Stimulated activated CD8-positive, alpha-beta memory T cell treated with anti-CD3 and anti-CD28 coated beads, Interleukin-7, amount 100 ng/mL, for 24 hours (primary cell): ENCODE results near the gene AKIRIN2.
"Not testable (repeated sequence)": the region's sequence is repeated elsewhere in the genome, so short reads cannot be mapped to it uniquely, and the experiment has no call there.

Experiments
- DNase-seq: peaks from one replicate; pipeline ENCODE4 v3.0.0-alpha.2; 2020; ENCODE audit warnings: low read depth

The AKIRIN2 gene

DNA sequence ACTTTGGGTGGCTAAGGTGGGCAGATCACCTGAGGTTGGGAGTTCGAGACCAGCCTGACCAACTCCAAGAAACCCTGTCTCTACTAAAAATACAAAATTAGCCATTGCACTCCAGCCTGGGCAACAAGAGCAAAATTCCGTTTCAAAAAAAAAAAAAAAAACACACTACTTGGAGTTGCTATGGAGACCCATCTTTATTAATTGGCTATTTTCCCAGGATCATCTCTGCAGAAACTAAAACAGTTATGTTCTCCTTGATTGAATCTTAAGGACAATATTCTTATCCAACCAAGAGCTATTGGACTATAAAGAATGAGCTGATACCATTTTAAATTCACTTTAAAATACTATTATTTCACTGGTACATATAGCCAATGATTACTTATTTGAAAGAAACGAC, 14.7 kb downstream of the AKIRIN2 start:
- no peak for DNase-seq

DNA sequence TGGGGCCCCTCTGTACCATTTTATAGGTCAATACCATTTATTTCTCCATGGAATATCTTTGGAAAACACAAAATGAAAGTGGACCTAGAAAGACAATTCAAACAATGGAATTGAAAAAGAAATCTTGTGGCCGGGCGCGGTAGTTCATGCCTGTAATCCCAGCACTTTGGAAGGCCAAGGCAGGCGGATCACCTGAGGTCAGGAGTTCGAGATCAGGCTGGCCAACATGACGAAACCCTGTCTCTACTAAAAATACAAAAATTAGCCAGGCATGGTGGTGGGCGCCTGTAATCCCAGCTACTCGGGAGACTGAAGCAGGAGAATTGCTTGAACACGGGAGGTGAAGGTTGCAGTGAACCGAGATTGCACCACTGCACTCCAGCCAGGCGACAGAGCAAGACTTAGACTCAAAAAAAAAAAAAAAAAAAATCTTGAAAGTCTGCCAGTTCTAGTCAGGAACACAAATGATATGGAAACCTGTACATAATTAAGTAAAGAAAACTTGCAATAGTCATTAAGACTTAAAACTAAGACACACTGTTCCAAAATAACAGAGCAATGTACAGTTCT, 15.3 kb downstream of the AKIRIN2 start:
- DNase-seq: not testable (repeated sequence)

DNA sequence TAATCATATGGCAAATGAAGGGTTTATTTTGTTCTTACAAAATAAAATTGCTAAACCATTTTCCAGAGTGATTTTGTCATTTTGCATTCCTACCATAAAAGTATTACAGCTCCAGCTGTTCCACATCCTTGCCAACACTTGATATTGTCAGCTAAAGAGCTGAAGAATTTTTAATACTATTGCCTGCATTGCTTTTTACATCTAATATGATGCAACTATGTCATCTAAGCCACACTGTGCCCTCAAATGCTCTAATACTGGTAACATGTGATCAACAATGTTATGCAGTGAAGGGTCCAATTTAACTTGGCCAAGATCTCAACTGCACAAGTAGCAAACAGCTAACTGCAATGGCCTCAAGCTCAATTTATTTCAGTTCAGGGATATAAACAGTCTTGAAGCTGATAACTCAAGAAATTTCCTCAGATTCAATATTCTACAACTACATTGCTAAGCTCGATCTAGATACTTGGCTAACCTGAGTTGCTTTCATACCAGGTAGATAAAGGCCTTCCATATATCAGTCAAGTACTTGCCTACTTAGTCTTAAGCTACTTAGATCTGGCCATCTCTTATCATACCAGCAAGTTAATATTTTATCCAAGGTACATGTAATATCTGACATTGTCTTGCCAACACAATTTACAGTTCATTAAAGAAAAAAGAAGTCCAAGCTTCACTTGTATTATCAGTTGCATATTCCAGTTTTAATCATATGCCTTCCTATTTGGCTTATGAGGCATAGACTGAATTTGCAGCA, 17.0 kb downstream of the AKIRIN2 start:
- no peak for DNase-seq

DNA sequence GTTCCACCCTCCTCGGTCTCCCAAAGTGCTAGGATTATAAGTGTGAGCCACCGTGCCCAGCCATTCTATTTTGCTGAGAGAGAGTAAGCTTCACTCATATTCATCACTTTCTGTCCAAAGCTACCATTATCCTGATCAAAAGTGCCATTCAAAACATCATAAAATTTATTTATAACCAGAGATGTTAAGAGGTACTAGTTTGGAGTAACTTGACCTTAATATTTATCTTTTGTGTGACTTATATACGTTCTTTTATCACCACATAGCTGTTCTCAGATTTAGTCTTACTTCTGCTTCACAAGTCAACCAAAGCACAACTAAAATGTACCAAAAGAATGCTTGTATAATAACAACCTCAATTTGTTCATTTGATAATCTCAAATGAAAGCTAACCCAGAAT, 18.1 kb downstream of the AKIRIN2 start:
- DNase-seq: no peak

DNA sequence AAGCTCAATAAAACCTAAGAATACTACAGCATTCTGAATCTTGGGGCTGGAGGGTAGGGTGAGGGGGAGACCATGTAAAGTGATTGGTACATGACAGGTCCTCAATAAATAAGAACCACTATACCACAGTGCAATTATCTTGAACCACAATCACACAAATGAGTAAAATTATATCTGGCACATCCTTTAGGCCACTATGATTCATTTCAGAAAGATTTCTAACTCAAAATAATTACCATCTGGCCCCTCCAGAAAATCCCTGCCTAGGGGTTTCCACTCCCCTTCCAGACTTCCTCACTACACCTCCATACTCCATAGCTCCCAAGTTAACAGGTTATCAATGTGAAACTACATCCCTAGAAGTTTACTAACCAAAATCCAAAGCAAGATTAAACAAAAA, 19.7 kb downstream of the AKIRIN2 start:
- DNase-seq: no peak

DNA sequence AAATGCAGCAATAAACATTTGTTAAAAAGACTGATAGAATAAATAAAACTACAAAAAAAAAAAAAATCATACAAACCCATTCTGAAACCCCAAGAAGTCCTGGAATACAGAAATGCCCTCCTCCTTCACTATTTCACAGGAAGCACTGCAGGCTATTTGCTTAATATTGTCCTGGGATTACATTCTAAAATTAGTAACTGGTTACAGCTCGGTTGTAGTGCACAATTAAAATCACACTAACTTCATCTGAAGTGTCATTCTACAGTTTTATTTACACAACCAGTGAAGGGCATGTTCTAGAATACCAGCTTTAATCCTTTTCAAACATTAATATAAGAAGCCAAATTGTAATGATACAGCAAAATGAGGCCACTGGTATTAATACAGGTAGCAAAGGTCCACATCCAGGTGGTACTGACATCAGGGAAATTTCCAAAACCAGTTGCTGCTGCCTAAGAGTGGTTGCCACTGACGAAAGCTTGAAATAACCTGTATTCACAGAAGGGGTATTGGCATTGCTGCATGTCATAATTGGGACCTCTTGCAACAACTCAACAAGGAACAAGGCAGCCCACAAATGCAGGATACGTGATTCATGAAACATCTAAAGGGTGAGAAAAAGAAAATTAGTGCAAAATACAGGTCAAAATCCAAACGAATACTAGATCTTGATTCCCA, 26.9 kb downstream of the AKIRIN2 start:
- no peak for DNase-seq

DNA sequence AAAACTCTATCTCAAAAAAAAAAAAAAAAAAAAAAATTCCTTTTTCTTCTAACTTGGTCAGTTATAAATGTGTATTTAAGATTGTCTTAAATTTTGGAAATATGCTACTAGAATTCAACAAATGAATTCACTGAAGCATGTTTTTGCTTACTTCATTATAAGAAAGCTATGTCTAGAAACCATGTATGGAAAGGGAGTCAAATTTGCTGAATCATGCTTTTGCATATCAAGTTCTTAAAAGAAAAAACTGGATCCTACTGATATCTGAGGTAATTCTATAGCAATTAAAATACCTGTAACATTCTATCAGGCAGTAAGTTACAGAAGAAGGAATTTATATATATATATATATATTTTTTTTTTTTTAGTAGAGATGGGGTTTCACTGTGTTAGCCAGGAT, 27.7 kb downstream of the AKIRIN2 start:
- DNase-seq: no peak

DNA sequence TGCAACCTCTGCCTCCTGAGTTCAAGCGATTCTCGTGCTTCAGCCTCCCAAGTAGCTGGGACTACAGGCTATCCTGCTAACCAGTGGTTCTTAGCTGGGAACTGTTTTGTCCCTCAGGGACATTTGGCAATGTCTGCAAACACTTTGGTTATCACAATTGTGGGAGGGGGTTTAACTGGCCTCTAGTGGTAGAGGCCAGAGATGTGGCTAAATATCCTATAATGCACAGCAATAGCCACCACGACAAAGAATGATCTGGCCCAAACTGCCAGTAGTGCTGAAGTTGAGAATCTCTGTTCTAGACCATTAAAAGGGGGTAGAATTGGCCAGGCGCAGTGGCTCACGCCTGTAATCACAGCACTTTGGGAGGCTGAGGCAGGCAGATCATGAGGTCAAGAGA, 28.8 kb downstream of the AKIRIN2 start:
- no peak for DNase-seq

DNA sequence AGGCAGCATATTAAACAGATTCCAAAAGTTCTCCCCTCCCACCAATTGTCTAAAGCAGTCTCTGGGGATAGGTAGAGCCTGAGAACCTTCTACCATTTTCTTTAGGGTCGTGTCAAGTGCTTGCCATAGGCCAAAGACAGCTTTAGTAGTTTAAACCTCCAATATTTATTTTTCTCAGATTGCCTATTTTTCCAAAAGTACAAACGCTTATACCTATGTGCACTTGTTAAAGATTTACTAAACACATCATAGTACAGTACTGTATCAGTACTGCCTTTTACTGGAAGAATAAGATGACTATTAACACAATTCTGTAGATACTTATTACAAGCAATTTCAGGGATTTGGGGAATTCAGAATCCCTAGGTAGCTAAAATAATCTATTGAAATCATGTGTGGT, 29.4 kb downstream of the AKIRIN2 start:
- no peak for DNase-seq

DNA sequence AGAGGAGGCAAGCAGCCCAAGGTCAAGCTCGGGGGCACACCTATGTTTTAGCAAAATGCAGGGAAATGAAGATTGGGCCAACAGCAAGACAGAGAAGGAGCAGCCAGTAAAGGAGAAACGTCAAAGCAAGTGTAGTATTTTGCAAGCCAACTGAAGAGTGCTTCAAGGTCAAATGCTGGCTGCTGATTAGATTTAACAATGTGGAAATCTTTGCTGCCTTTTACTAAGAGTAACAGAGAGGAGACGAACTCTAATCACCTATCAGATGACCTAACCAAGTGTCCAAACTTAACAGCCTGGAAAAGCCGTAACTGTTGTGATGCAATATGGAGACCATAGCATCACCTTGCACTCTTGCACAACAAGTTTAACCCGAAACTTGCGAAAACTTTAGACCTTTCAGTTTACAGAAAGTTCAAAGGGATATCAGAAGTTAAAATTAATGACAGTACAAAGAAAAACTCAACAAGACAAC, 30.4 kb downstream of the AKIRIN2 start:
- DNase-seq: no peak

DNA sequence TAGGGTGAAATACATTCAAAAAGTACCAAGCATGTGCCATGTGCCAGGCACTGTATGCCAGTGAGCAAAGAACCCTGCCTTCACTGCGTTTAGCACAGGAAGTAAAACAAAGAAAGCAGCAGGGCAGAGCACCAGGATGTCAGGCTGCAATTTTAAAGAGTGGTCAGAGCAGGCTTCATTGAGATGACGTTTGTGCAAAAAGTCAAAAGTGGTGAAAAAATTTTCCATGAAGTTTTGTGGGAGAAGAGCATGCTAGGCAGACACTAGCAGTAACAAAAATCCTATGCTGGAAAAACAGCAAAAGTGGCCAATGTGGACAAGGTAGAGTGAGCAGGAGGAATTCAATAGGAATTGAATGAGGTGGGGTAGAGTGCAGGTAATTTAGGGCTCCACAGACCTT, 31.3 kb downstream of the AKIRIN2 start:
- DNase-seq: no peak

DNA sequence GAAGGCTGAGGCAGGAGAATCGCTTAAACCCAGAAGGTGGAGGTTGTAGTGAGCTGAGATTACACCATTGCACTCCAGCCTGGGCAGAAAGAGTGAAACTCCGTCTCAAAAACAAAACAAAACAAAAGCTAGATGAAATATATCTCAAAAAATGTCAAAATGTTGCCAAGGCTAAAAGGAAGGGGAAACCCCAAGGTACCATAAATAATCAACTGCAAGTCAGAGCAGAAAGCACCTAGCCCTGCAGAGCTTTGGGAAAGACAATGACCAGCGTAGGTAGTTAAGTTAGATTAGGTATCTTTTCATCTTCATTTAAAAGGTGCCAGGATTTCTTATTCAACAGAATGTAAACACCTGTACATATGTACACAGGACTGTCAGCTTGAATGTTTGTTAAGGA, 33.0 kb downstream of the AKIRIN2 start:
- no peak for DNase-seq

DNA sequence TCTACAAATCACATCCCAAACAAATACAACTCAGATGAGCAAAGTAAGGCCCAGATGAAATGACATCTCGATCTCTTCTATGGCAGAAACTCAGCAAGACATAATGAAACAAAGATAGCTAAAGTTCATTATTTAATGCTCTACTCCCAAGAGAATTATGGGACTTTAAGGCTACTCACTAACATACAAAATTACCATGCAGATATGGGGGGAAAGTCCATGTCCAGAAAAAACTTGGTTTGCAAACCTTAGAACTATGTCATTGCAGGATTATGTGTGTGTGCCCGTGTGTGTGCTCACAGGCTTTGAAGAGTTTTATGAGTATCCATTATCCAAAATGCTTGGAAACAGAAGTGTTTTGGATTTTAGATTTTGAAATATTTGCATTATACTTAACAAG, 34.0 kb downstream of the AKIRIN2 start:
- no peak for DNase-seq

DNA sequence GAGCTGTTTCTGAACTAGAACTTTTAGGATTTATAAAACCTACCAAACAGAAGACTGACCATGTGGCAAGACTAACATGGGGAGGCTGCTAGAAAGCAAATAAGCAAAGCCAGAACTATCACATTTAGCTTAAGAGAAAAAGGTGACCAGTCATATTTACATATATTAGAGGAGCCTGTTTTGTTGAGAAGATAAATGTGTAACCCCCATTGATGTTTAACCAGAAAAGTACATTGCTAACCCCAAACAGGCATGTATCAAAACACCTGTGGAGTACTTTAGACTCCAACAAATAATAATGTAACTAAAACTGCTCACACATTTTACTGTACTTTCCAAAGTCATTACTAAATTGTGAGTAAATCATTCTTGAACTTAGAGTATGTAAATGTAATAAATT, 35.0 kb downstream of the AKIRIN2 start:
- DNase-seq: no peak

DNA sequence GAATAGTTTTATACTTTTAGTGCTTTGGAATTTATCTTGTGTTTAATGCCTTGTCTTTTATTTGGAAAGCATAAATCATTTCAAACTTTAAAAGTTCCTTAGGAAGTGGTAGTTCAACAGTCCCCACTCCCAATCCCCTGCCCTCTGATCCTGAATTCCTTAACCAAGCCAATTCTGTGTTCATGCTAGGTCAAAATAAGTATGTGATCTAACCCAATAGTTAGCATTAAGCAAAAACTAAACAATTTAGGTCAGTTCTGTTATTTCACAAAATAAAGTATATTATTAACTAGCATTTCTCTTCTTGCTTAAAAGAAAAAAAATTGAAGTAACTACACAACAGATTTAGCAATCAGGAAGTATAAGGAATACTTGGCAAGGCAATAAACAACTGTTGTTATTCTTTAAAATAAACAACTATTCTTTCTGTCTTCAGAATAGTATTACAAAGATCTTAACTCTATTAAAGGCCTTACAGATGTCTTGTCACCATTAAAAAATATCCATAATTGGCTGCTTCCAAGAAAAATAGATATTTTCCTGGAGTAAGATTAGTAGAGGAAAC, 37.0 kb downstream of the AKIRIN2 start:
- no peak for DNase-seq

DNA sequence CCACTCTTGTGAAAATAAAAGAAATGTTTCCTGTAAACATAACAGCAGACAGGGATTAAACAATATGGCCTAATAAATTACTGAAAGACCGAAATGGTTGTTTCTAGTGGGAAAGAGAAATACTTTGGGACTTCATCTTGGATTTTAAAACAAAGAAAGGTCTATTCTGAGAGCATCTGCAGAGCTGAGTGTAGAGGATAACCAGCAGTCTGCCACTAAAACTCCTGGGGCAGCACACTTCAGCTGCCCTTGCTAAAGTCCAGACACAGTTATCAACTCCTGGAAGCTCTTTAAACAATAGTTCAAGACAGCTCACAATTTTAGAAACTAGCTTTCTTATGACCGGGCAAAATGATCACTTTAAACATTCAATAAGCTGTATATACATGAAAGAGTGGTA, 38.6 kb downstream of the AKIRIN2 start:
- no peak for DNase-seq

DNA sequence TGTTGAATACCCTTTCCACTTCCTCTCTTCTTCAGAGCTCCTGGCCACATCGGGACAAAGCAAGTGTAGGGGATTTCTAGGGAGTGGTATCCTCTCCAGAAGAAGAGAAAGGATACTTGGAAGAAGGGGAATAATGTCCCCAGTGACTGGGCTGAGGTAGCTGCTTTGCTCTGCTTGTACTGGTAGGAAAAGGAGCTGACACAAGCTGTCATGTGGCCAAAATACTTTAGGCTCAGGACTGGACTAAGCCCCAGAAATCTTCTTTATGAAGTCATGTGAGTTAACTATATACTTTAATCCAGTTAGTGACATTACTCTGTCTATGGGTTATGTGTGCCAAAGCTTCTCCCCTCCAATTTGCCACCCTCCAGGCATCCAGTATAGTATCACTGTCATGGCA, 40.5 kb downstream of the AKIRIN2 start:
- no peak for DNase-seq

DNA sequence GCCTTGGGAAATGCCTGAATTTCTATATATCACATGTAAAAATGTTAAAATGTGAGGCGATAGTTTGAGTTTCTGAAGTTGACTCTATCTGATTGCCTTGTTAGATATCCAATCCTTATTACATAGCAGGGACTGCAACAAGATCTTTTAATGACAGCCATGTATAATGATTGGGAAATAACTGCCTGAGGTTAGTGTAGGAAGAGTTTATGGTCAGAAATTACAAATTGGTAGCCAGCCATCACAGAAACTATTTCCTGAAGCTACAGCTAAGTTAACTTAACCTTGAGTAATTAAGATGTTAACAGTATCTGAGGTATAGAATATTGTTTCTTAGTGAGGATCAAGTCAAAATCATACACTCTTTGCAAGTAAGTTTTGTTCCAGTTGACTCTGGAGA, 41.0 kb downstream of the AKIRIN2 start:
- DNase-seq: no peak

DNA sequence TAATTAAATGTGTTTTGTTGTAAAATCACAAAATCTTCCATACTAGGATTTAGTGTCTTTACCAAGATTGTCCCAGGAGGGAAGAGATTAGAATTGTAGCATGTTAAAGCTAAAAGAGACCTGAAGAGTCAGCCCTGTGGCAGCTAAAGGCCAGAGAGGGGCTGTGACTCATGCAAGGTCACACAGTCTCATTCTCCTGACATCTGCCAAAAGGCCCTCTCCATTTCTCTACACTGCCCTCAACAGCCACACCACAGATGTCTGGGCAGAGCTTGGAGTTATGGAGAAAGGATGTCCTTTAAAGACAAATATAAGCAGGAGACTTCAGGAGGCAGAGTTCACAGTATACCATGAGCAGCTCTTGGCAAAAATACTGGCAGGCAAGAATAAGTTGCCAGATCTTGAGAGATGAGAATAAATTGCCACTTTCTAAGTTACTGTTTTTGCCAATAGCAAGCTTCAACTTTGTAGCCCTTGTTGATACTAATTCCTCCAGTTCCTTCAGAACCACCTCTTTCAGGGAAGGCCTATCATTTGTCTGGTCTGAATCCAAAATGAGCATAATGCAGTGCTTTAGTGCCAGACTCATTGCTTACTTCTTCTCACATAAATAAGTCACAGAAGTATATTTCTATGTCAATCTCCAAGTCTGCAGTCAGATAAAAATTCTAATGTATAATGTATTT, 41.7 kb downstream of the AKIRIN2 start:
- DNase-seq: no peak

DNA sequence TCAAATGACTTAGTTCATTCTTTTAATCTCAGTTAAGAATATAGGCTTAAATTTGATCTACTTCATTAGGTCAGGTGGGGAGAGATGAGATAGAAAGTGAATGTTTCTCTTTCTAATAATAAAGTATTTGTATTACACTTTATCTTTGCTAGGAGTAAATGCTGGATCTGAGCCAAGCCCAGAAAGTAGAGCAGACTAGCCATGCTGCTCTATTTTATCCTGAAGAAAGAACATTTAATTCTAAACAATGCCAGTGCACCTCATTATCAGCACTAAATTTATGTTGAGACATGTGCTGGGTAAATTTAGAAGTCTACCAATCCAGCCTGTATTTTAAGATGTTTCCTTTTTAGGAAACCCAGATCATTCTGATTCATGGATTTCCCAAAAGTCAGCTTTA, 43.5 kb downstream of the AKIRIN2 start:
- no peak for DNase-seq

DNA sequence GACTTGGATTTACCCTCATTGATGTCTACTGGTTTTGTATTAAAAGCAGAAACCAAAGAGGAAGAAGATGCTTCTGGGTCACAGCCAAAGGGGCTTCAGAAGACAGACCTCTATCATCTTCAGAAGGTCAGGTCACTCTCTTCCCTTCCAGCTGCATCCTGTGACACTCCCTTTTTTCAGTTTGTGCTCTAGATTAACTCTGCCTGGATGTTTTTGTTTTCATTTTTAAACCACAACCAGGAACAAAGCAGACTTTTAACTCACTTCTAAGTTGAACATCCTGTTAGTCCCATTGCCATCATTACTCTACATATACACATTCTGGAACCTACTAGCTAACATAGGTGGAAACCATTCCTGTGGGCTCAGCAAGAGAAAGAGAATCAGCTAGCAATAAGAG, 45.2 kb downstream of the AKIRIN2 start:
- no peak for DNase-seq

DNA sequence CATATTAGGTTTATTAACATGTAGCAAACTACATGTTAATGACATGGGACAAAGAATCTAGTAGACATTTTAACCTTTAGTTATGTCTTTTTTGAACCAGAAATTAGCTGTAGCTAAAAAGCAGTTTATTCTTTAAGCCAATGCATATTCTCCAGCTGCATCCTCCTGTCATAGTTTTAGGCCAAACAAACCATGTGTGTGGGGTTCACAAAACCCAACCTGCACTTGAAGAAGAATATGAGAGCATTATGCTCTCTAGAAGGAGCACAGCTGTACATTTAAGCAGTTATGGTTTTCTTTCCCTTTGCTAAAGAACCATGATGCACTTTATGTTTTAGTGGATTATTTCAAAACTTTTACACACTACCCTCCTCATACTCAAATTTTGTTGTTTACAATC, 46.2 kb downstream of the AKIRIN2 start:
- no peak for DNase-seq
